ENCODE results near the gene ACE. TPM values are rescaled to one million over a fixed set of nuclear protein-coding genes. Genes with fewer than 3 reads are reported as not detected.

Gene ACE
- total RNA-seq, 1 experiment from 2014 or later, result 4.5 TPM

DNA sequence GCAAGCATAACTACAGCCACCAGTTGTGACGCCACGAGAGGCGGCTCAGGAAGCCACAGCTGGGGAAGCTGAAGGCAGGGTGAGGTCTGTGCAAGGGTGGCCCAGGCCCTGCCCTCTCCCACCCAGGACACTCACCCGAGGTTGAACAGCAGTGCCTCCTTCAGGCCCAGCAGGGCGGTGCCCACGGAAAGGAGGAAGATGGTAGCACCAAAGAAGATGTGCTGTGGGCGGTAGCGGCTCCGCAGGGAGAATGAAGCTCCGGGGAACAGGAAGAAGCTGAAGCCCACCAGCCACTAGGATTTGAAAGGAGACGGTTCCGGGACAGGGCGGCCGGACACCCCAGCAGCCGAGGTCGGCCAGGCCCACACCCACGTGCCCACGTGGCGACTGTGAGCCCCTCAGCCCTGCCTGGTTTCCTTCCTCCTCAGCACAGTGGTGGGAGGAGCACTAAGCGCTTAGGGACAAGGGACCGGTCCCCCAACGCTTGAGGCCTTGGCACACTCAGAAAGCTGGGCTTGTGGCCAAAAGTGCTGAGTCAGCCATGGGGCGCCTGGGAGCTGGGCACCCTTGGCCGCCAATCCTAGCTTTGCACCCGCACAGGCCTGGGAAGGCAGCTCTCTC is 41.8 kb upstream of the ACE start:
- ATAC-seq (peak; percentile 72), DNase-seq (ENCODE audit: low read depth, low spot score) (no peak)
- Histone ChIP-seq H3K9me3 (ENCODE audit: control insufficient read depth, insufficient read depth, low read depth, low read length) (no peaks in the 10 kb centered on the region), H3K36me3 (ENCODE audit: control insufficient read depth, insufficient read depth, low read length) (no peaks in the 10 kb centered on the region), H3K4me3 (ENCODE audit: low read depth in 2 of 2, low read length in 2 of 2) (peak overlapping the region in 1 of 2 experiments; percentile 7; a peak in 1 of 4 replicates), H3K27ac (ENCODE audit: low read length) (peak overlapping the region; percentile 83), H3K27me3 (ENCODE audit: control insufficient read depth, insufficient read depth, low read length) (no peaks in the 10 kb centered on the region), H3K4me1 (ENCODE audit: control insufficient read depth, insufficient read depth, low read length) (peaks cover 75% of the 10 kb centered on the region)
- TF ChIP-seq, protein P1, sequence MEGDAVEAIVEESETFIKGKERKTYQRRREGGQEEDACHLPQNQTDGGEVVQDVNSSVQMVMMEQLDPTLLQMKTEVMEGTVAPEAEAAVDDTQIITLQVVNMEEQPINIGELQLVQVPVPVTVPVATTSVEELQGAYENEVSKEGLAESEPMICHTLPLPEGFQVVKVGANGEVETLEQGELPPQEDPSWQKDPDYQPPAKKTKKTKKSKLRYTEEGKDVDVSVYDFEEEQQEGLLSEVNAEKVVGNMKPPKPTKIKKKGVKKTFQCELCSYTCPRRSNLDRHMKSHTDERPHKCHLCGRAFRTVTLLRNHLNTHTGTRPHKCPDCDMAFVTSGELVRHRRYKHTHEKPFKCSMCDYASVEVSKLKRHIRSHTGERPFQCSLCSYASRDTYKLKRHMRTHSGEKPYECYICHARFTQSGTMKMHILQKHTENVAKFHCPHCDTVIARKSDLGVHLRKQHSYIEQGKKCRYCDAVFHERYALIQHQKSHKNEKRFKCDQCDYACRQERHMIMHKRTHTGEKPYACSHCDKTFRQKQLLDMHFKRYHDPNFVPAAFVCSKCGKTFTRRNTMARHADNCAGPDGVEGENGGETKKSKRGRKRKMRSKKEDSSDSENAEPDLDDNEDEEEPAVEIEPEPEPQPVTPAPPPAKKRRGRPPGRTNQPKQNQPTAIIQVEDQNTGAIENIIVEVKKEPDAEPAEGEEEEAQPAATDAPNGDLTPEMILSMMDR (IDR thresholded peaks at IDR 0.05), result peak; percentile 64
- TF ChIP-seq POLR2AphosphoS5 (IDR thresholded peaks at IDR 0.05; ENCODE audit: low read depth, low read length), result no peak; the same call in 1 of the 2 replicates
- TF ChIP-seq SIN3A (IDR thresholded peaks at IDR 0.05; ENCODE audit: borderline replicate concordance, insufficient read depth, low read depth, low read length), result no peak
- TF ChIP-seq, protein P2, sequence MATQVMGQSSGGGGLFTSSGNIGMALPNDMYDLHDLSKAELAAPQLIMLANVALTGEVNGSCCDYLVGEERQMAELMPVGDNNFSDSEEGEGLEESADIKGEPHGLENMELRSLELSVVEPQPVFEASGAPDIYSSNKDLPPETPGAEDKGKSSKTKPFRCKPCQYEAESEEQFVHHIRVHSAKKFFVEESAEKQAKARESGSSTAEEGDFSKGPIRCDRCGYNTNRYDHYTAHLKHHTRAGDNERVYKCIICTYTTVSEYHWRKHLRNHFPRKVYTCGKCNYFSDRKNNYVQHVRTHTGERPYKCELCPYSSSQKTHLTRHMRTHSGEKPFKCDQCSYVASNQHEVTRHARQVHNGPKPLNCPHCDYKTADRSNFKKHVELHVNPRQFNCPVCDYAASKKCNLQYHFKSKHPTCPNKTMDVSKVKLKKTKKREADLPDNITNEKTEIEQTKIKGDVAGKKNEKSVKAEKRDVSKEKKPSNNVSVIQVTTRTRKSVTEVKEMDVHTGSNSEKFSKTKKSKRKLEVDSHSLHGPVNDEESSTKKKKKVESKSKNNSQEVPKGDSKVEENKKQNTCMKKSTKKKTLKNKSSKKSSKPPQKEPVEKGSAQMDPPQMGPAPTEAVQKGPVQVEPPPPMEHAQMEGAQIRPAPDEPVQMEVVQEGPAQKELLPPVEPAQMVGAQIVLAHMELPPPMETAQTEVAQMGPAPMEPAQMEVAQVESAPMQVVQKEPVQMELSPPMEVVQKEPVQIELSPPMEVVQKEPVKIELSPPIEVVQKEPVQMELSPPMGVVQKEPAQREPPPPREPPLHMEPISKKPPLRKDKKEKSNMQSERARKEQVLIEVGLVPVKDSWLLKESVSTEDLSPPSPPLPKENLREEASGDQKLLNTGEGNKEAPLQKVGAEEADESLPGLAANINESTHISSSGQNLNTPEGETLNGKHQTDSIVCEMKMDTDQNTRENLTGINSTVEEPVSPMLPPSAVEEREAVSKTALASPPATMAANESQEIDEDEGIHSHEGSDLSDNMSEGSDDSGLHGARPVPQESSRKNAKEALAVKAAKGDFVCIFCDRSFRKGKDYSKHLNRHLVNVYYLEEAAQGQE (IDR thresholded peaks at IDR 0.05; ENCODE audit: insufficient read depth in 1 of 2, low read depth in 2 of 2, low read length in 1 of 2), result 0 out of 4 replicates have a peak, but pooled peaks of 1 of the 2 experiments have one; percentile 21
- TF ChIP-seq TCF7L2 (IDR thresholded peaks at IDR 0.05; ENCODE audit: low read depth, low read length), result no peak
- intact Hi-C loops (cut with micrococcal nuclease; ENCODE audit: unreplicated experiment), result no loop called here
- ChIA-PET CTCF (interaction anchor here (0.6 to 1.4 kb wide), 7 partner anchors 10 to 379 kb away, joined by 3 to 7 read pairs (median 4); no protein-coding TSS in a partner anchor), POLR2A (interaction anchor here (0.7 to 1.5 kb wide), 2 partner anchors 9 to 165 kb away, joined by 3 read pairs; no protein-coding TSS in a partner anchor)
- no TSS peak for BruUV-seq (replicated peaks)
- in situ Hi-C loops (cut with HindIII; ENCODE audit: low pct_unique_long_range_greater_than_20kb, low sequenced_read_pairs), result no loop called here

GRCh38 chr17:63435681-63436522 is 41.0 kb upstream of the ACE start:
- intact Hi-C loops (cut with micrococcal nuclease; ENCODE audit: unreplicated experiment) (no loop called here), in situ Hi-C loops (cut with HindIII; ENCODE audit: low pct_unique_long_range_greater_than_20kb, low sequenced_read_pairs) (no loop called here)
- TF ChIP-seq POLR2AphosphoS5 (IDR thresholded peaks at IDR 0.05; ENCODE audit: low read depth, low read length) (no peak), SIN3A (IDR thresholded peaks at IDR 0.05; ENCODE audit: borderline replicate concordance, insufficient read depth, low read depth, low read length) (no peak), TCF7L2 (IDR thresholded peaks at IDR 0.05; ENCODE audit: low read depth, low read length) (no peak)
- TF ChIP-seq, protein P2 (IDR thresholded peaks at IDR 0.05; ENCODE audit: insufficient read depth in 1 of 2, low read depth in 2 of 2, low read length in 1 of 2), result no peak
- TF ChIP-seq, protein P1 (IDR thresholded peaks at IDR 0.05), result no peak
- DNase-seq (ENCODE audit: low read depth, low spot score) (no peak), ATAC-seq (peak; percentile 41)
- ChIA-PET CTCF (interaction anchor here (0.6 to 1.4 kb wide), 9 partner anchors 9 to 325 kb away, joined by 3 to 7 read pairs (median 3); no protein-coding TSS in a partner anchor), POLR2A (interaction anchor here (0.6 to 1.5 kb wide), 4 partner anchors 8 to 236 kb away, joined by 3 to 10 read pairs (median 4); no protein-coding TSS in a partner anchor)
- Histone ChIP-seq H3K27me3 (ENCODE audit: control insufficient read depth, insufficient read depth, low read length) (no peaks in the 10 kb centered on the region), H3K36me3 (ENCODE audit: control insufficient read depth, insufficient read depth, low read length) (no peaks in the 10 kb centered on the region), H3K4me1 (ENCODE audit: control insufficient read depth, insufficient read depth, low read length) (peaks cover 76% of the 10 kb centered on the region), H3K9me3 (ENCODE audit: control insufficient read depth, insufficient read depth, low read depth, low read length) (no peaks in the 10 kb centered on the region), H3K27ac (ENCODE audit: low read length) (peak overlapping the region; percentile 83), H3K4me3 (ENCODE audit: low read depth in 2 of 2, low read length in 2 of 2) (no peak overlapping the region)
- BruUV-seq (replicated peaks), result no TSS peak
